Astrocyte (in vitro differentiated cells and primary cell): ENCODE data around the gene CYBRD1. TPM values are rescaled to one million over a fixed set of nuclear protein-coding genes. Genes with fewer than 3 reads are reported as not detected.

Experiments
- DNase-seq: peaks from one replicate; pipeline ENCODE4 v3.0.0-alpha.2; 2010; ENCODE audit warnings: low read depth
- FAIRE-seq: peaks from 2 replicates; lab custom pipeline; 2011; peaks lifted over from hg19 to GRCh38; lab: Jason Lieb, UNC
- H2AFZ ChIP-seq: 2 replicates; pipeline ENCODE4 v1.6.0; 2012; ENCODE audit warnings: low read depth, low read length, inconsistent platforms
- H3K27ac ChIP-seq: 2 replicates; pipeline ENCODE4 v1.5.1; 2011; ENCODE audit warnings: low read depth, low read length, inconsistent platforms
- H3K27me3 ChIP-seq: 2 replicates; pipeline ENCODE4 v1.6.0; 2011; ENCODE audit warnings: low read length, inconsistent platforms; ENCODE audit not compliant: insufficient read depth
- H3K36me3 ChIP-seq: 2 replicates; pipeline ENCODE4 v1.5.1; 2011; ENCODE audit warnings: low read length, inconsistent platforms; ENCODE audit not compliant: insufficient read depth
- H3K4me1 ChIP-seq: 2 replicates; pipeline ENCODE4 v1.5.1; 2011; ENCODE audit warnings: low read length, inconsistent platforms; ENCODE audit not compliant: insufficient read depth
- H3K4me2 ChIP-seq: 2 replicates; pipeline ENCODE4 v1.6.0; 2012; ENCODE audit warnings: low read length, inconsistent platforms
- H3K4me3 ChIP-seq: 2 replicates; pipeline ENCODE4 v1.5.1; 2011; ENCODE audit warnings: low read depth, mild to moderate bottlenecking, low read length, inconsistent platforms; ENCODE audit not compliant: insufficient read depth
- H3K79me2 ChIP-seq: 2 replicates; pipeline ENCODE4 v1.6.0; 2012; ENCODE audit warnings: mild to moderate bottlenecking, low read length, inconsistent platforms; ENCODE audit not compliant: insufficient read depth
- H3K9ac ChIP-seq: 2 replicates; pipeline ENCODE4 v1.6.0; 2012; ENCODE audit warnings: mild to moderate bottlenecking, low read length, inconsistent platforms
- H3K9me3 ChIP-seq: 2 replicates; pipeline ENCODE4 v1.5.1; 2012; ENCODE audit warnings: low read depth, mild to moderate bottlenecking, low read length, inconsistent platforms; ENCODE audit not compliant: insufficient read depth
- H4K20me1 ChIP-seq: 2 replicates; pipeline ENCODE4 v1.6.0; 2012; ENCODE audit warnings: low read length, inconsistent platforms; ENCODE audit not compliant: insufficient read depth
- H3K27ac Mint-ChIP-seq: one replicate; pipeline ENCODE4 v1.8.0; 2021; ENCODE audit warnings: mild to moderate bottlenecking, mixed read lengths; ENCODE audit not compliant: unreplicated experiment
- H3K27me3 Mint-ChIP-seq: one replicate; pipeline ENCODE4 v1.8.0; 2021; ENCODE audit warnings: low read depth, mixed read lengths; ENCODE audit not compliant: unreplicated experiment
- H3K36me3 Mint-ChIP-seq: one replicate; pipeline ENCODE4 v1.8.0; 2021; ENCODE audit warnings: low read depth, mixed read lengths; ENCODE audit not compliant: unreplicated experiment
- H3K4me1 Mint-ChIP-seq: one replicate; pipeline ENCODE4 v1.8.0; 2021; ENCODE audit warnings: low read depth, mixed read lengths; ENCODE audit not compliant: unreplicated experiment
- H3K4me3 Mint-ChIP-seq: one replicate; pipeline ENCODE4 v1.8.0; 2021; ENCODE audit warnings: mild to moderate bottlenecking, moderate library complexity, mixed read lengths; ENCODE audit not compliant: unreplicated experiment
- H3K9me3 Mint-ChIP-seq: one replicate; pipeline ENCODE4 v1.8.0; 2021; ENCODE audit warnings: mild to moderate bottlenecking, mixed read lengths; ENCODE audit not compliant: unreplicated experiment
- EZH2 ChIP-seq: IDR thresholded peaks from 2 replicates; pipeline ENCODE4 v1.6.1; 2012; ENCODE audit warnings: mild to moderate bottlenecking, low read length, inconsistent platforms; ENCODE audit not compliant: insufficient read depth
- total RNA-seq: library from RNA; stranded (reverse); gene quantifications from 2 replicates; pipeline ENCODE4 v1.2.1, GENCODE V29; 2021
- TF ChIP-seq, protein P1 (sequence below): IDR thresholded peaks from 2 replicates; pipeline ENCODE4 v1.5.1; 2011; ENCODE audit warnings: low read depth, mild to moderate bottlenecking, inconsistent platforms, low read length, moderate library complexity; ENCODE audit not compliant: insufficient read depth

Gene CYBRD1
- total RNA-seq, 1 donor from 2014 or later = 26.7 TPM

DNA sequence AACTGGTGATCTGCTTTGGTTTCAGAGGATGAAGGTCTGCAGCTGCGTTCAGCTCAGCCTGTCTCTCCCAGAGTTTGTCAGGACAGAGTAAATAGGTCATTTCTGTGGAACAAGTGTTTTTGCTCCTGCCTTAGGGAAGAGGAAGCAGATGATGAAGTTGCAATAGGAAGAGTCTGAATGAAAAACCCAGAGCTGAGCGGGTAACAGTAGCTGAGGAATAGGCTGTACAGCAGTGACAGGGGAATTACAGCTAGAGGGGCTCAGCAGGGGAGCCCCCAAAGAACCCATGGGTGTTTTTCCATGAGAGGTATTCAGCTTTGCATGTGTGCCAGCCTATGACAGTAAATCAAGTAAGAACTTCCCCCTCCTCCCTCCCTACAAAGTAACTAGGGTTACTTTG is 10.3 kb upstream of the CYBRD1 start:
- Histone ChIP-seq H3K4me3 (no peak overlapping the region), H2AFZ (no peak overlapping the region), H3K27ac (no peak overlapping the region), H3K4me2 (no peak overlapping the region), H3K27me3 (no peaks in the 10 kb centered on the region), H4K20me1 (no peaks in the 10 kb centered on the region), H3K9me3 (no peaks in the 10 kb centered on the region), H3K36me3 (no peaks in the 10 kb centered on the region), H3K79me2 (no peaks in the 10 kb centered on the region), H3K9ac (no peak overlapping the region), H3K4me1 (peaks cover 6% of the 10 kb centered on the region)
- no peaks in the 10 kb centered on the region for H3K9me3 Mint-ChIP-seq
- DNase-seq = no peak
- H3K36me3 Mint-ChIP-seq = peaks cover 2% of the 10 kb centered on the region
- H3K4me1 Mint-ChIP-seq = peaks cover 12% of the 10 kb centered on the region
- no peak overlapping the region for H3K4me3 Mint-ChIP-seq
- TF ChIP-seq, protein P1, sequence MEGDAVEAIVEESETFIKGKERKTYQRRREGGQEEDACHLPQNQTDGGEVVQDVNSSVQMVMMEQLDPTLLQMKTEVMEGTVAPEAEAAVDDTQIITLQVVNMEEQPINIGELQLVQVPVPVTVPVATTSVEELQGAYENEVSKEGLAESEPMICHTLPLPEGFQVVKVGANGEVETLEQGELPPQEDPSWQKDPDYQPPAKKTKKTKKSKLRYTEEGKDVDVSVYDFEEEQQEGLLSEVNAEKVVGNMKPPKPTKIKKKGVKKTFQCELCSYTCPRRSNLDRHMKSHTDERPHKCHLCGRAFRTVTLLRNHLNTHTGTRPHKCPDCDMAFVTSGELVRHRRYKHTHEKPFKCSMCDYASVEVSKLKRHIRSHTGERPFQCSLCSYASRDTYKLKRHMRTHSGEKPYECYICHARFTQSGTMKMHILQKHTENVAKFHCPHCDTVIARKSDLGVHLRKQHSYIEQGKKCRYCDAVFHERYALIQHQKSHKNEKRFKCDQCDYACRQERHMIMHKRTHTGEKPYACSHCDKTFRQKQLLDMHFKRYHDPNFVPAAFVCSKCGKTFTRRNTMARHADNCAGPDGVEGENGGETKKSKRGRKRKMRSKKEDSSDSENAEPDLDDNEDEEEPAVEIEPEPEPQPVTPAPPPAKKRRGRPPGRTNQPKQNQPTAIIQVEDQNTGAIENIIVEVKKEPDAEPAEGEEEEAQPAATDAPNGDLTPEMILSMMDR = no peak
- TF ChIP-seq EZH2 = no peak
- H3K27me3 Mint-ChIP-seq = peaks cover 9% of the 10 kb centered on the region
- no peak overlapping the region for H3K27ac Mint-ChIP-seq
- FAIRE-seq = no peak

DNA sequence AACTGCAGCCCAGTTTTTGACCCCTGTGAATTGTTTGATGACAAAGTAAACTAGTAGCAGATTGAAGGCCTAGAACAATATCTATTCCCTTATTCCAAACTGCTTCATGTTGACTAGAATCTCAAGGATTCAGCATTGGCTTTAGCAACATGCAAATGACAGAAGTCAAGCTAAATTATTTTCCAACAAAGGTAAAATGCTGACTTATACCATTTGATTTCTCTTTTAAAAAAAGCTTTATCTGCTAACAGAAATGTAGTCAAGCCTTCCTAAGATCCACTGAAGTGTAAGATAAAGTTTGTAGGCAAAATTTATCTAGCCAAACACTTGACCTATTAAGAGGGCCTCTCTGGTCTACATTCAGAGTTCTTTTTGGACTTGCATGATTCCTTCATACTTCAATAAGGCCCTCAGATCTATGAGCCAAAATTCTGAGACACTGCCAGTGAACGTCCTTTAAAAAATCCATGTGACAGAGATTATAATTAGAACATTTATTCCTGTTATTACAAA is 9.5 kb upstream of the CYBRD1 start:
- DNase-seq (no peak), FAIRE-seq (no peak)
- Histone ChIP-seq H3K36me3 (no peaks in the 10 kb centered on the region), H3K9ac (no peak overlapping the region), H3K27ac (no peak overlapping the region), H3K4me3 (no peak overlapping the region), H3K79me2 (no peaks in the 10 kb centered on the region), H3K4me2 (no peak overlapping the region), H4K20me1 (no peaks in the 10 kb centered on the region), H2AFZ (no peak overlapping the region), H3K9me3 (no peaks in the 10 kb centered on the region), H3K4me1 (peaks cover 6% of the 10 kb centered on the region), H3K27me3 (no peaks in the 10 kb centered on the region)
- Mint-ChIP-seq H3K27me3 (peaks cover 9% of the 10 kb centered on the region), H3K36me3 (peaks cover 2% of the 10 kb centered on the region), H3K4me1 (peaks cover 12% of the 10 kb centered on the region), H3K9me3 (no peaks in the 10 kb centered on the region), H3K27ac (no peak overlapping the region), H3K4me3 (no peak overlapping the region)
- TF ChIP-seq, protein P1 = no peak
- no peak for TF ChIP-seq EZH2

DNA sequence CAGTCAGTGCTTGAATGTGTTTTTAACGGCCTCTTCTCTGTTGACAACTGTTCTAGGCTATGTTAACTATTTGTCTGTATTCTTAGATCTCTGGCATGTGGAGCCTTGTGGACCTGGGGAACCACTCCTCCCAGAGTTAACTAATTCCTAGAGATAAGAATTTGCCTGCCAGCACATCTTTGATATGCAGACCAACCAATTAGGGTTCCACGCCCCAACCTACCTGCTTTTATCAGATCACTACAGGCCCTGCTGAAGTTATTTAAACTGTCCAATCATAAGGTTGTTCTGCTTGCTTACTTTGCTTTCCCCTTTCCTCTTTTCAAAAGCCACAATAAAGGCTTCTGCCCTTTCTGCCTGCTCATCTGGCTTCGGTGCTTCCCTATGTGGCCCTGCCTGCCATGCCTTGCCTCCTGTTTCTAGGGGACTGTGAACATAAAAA is 8.5 kb upstream of the CYBRD1 start:
- H3K79me2 ChIP-seq = no peaks in the 10 kb centered on the region
- no peaks in the 10 kb centered on the region for H3K9me3 ChIP-seq
- no peaks in the 10 kb centered on the region for H4K20me1 ChIP-seq
- no peaks in the 10 kb centered on the region for H3K36me3 ChIP-seq
- H3K4me2 ChIP-seq = no peak overlapping the region
- no peaks in the 10 kb centered on the region for H3K9me3 Mint-ChIP-seq
- no peak for TF ChIP-seq EZH2
- TF ChIP-seq, protein P1 = no peak
- no peak overlapping the region for H3K27ac ChIP-seq
- no peak overlapping the region for H3K9ac ChIP-seq
- peak overlapping the region; percentile 15 for H2AFZ ChIP-seq
- peaks cover 6% of the 10 kb centered on the region for H3K4me1 ChIP-seq
- no peak overlapping the region for H3K27ac Mint-ChIP-seq
- no peaks in the 10 kb centered on the region for H3K27me3 ChIP-seq
- H3K4me3 Mint-ChIP-seq = no peak overlapping the region
- no peak for DNase-seq
- FAIRE-seq = no peak
- H3K36me3 Mint-ChIP-seq = peaks cover 2% of the 10 kb centered on the region
- peaks cover 12% of the 10 kb centered on the region for H3K4me1 Mint-ChIP-seq
- H3K4me3 ChIP-seq = no peak overlapping the region
- H3K27me3 Mint-ChIP-seq = peaks cover 9% of the 10 kb centered on the region
